K562 (cell line): ENCODE data around the gene NXF1. TPM values are rescaled to one million over a fixed set of nuclear protein-coding genes. Genes with fewer than 3 reads are reported as not detected.

Experiments
- ETS2 ChIP-seq: IDR thresholded peaks from 2 replicates; pipeline ENCODE4 v1.6.1; 2016; ENCODE audit warnings: borderline replicate concordance, missing genetic modification characterization, mild to moderate bottlenecking, moderate library complexity, missing compliant biosample characterization; ENCODE audit not compliant: poor library complexity, severe bottlenecking
- FOS ChIP-seq: IDR thresholded peaks from 3 replicates; pipeline ENCODE4 v1.6.1; 2011; ENCODE audit not compliant: insufficient read length; ENCODE audit errors: extremely low read depth
- NFE2L1 ChIP-seq: fragments of 450-650 bp; IDR thresholded peaks from 2 replicates; pipeline ENCODE4 v1.6.1; 2016; ENCODE audit warnings: missing genetic modification characterization, low read depth, mild to moderate bottlenecking, missing compliant biosample characterization, moderate library complexity, borderline replicate concordance
- POLR3A ChIP-seq: IDR thresholded peaks from 2 replicates; pipeline ENCODE4 v1.6.1; 2011; ENCODE audit warnings: borderline replicate concordance, mild to moderate bottlenecking, moderate library complexity; ENCODE audit not compliant: insufficient read length, insufficient read depth; ENCODE audit errors: extremely low read depth
- PPARD ChIP-seq: fragments of 250-450 bp; sonication (Bioruptor Pico); IDR thresholded peaks from 2 replicates; pipeline ENCODE4 v1.8.0; 2022; ENCODE audit warnings: inconsistent platforms, mild to moderate bottlenecking, moderate library complexity
- SNRNP70 ChIP-seq: fragments of 200-400 bp; formaldehyde crosslinking; optimal IDR thresholded peaks from 2 replicates; pipeline ENCODE3; 2017; ENCODE audit warnings: low read depth, low read length
- SOX6 ChIP-seq: fragments of 450-650 bp; IDR thresholded peaks from 2 replicates; pipeline ENCODE4 v1.6.1; 2014; ENCODE audit warnings: mild to moderate bottlenecking
- TGIF2 ChIP-seq: sonication (generic); formaldehyde crosslinking; IDR thresholded peaks from 2 replicates; pipeline ENCODE4 v1.8.1; 2022; ENCODE audit warnings: mild to moderate bottlenecking, missing genetic modification reagents, moderate library complexity
- ZNF253 ChIP-seq: fragments of 250-450 bp; sonication (Bioruptor Pico); conservative IDR thresholded peaks from 2 replicates; pipeline ENCODE4 v1.6.1; 2021; ENCODE audit warnings: mild to moderate bottlenecking
- ZNF586 ChIP-seq: fragments of 450-650 bp; formaldehyde crosslinking; conservative IDR thresholded peaks from 2 replicates; pipeline ENCODE4 v1.4.0; 2020; ENCODE audit warnings: mild to moderate bottlenecking, moderate library complexity
- polyA plus RNA-seq, 8 experiments: library from polyadenylated mRNA; depleted of rRNA in 4 of 8; stranded (reverse) in 5 of 8; unstranded in 3 of 8; fragments of >200 nt; fragmentation: Nextera tagmentation in 2 of 8; fragmentation: Illumina TruSeq in 1 of 8; extraction: Ambion mirVana in 2 of 8; extraction: Trizol in 1 of 8; gene quantifications; 2 replicates each; pipeline versions ENCODE4 v1.2.1 to v1.2.3, GENCODE V29; 2011 to 2014; ENCODE audit warnings: inconsistent platforms in 1 of 8, missing spikeins in 1 of 8
- total RNA-seq, 7 experiments: library from RNA; depleted of rRNA in 6 of 7; stranded (reverse); fragments of >200 nt in 6 of 7; fragmentation: Illumina TruSeq in 2 of 7; extraction: Trizol in 2 of 7; gene quantifications; 2 replicates each; pipeline versions ENCODE4 v1.2.1 to v1.2.3, GENCODE V29; 2011 to 2021; ENCODE audit warnings: low replicate concordance in 1 of 7
- TF ChIP-seq, protein P1 (sequence below): sonication (generic); formaldehyde crosslinking; IDR thresholded peaks from 2 replicates; pipeline ENCODE4 v1.8.1; 2023; ENCODE audit warnings: mild to moderate bottlenecking, missing genetic modification reagents
- TF ChIP-seq, protein P2 (sequence below): fragments of 250-450 bp; sonication (Bioruptor Pico); IDR thresholded peaks from 2 replicates; pipeline ENCODE4 v1.8.0; 2022; ENCODE audit warnings: moderate library complexity, mild to moderate bottlenecking, inconsistent platforms
- TF ChIP-seq, protein P3 (sequence below): sonication (generic); formaldehyde crosslinking; IDR thresholded peaks from 2 replicates; pipeline ENCODE4 v1.4.0; 2020; ENCODE audit warnings: mild to moderate bottlenecking, missing genetic modification reagents
- TF ChIP-seq, protein P4 (sequence below): fragments of 450-650 bp; IDR thresholded peaks from one replicate; pipeline ENCODE4 v1.6.1; 2018; ENCODE audit warnings: mild to moderate bottlenecking, moderate library complexity; ENCODE audit not compliant: partially characterized antibody
- TF ChIP-seq, protein P5 (sequence below): IDR thresholded peaks from 2 replicates; pipeline ENCODE4 v1.6.1; 2011; ENCODE audit warnings: borderline replicate concordance, low read depth, mild to moderate bottlenecking, moderate library complexity, low read length; ENCODE audit not compliant: insufficient read depth, poor library complexity, severe bottlenecking

NXF1 gene
- total and polyA plus RNA-seq, 9 of the 15 experiments (the other 6 are each of a cell fraction or from before 2014, with no cell fraction given), result 18.1 to 98.3 (median 35.8) TPM

DNA sequence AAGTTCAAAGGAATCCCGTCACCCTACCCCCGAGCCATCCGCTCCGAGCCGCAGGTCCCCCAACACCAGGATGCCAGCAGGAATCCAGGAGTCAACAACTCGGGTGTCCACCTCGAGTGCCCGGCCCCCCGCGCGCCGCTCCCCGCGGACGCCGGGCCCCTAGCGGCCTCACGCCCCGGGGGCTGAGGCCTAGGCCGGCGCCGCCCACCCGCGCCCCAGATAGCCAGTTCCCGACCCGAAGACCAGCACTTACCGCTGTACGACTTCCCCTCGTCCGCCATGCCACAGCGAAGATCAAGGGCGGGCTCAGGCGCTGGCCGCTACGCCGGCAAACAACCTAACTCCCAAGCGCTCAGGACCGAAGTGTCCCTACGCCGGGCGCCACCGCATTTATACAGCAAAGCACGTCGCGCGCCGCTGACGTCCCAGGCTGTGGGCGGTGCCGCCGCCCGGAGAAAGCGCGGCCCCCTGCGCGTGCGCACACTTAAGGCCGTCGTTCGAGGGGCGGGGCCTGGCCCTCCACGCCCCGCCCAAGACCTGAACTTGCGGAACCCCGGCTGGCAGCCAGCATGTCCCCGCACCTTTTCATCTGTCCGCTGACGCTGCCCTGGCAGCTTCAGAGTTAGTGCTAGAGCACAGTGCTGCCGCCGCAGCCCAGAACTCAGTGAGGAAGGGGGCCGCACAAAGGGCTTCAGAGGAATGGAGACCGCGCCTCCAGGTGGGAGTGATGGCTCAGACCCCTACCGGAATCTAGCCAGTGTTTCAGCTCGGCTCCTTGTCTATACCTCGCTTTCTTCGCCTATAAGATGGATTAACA lies at the start of gene NXF1 (continued):
- TF ChIP-seq, protein P1, sequence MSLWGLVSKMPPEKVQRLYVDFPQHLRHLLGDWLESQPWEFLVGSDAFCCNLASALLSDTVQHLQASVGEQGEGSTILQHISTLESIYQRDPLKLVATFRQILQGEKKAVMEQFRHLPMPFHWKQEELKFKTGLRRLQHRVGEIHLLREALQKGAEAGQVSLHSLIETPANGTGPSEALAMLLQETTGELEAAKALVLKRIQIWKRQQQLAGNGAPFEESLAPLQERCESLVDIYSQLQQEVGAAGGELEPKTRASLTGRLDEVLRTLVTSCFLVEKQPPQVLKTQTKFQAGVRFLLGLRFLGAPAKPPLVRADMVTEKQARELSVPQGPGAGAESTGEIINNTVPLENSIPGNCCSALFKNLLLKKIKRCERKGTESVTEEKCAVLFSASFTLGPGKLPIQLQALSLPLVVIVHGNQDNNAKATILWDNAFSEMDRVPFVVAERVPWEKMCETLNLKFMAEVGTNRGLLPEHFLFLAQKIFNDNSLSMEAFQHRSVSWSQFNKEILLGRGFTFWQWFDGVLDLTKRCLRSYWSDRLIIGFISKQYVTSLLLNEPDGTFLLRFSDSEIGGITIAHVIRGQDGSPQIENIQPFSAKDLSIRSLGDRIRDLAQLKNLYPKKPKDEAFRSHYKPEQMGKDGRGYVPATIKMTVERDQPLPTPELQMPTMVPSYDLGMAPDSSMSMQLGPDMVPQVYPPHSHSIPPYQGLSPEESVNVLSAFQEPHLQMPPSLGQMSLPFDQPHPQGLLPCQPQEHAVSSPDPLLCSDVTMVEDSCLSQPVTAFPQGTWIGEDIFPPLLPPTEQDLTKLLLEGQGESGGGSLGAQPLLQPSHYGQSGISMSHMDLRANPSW (CRISPR knock-in tag), result peak; percentile 93; the same call in 1 of the 2 replicates
- TF ChIP-seq, protein P2, sequence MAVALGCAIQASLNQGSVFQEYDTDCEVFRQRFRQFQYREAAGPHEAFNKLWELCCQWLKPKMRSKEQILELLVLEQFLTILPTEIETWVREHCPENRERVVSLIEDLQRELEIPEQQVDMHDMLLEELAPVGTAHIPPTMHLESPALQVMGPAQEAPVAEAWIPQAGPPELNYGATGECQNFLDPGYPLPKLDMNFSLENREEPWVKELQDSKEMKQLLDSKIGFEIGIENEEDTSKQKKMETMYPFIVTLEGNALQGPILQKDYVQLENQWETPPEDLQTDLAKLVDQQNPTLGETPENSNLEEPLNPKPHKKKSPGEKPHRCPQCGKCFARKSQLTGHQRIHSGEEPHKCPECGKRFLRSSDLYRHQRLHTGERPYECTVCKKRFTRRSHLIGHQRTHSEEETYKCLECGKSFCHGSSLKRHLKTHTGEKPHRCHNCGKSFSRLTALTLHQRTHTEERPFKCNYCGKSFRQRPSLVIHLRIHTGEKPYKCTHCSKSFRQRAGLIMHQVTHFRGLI (CRISPR knock-in tag), result no peak
- TF ChIP-seq, protein P3, sequence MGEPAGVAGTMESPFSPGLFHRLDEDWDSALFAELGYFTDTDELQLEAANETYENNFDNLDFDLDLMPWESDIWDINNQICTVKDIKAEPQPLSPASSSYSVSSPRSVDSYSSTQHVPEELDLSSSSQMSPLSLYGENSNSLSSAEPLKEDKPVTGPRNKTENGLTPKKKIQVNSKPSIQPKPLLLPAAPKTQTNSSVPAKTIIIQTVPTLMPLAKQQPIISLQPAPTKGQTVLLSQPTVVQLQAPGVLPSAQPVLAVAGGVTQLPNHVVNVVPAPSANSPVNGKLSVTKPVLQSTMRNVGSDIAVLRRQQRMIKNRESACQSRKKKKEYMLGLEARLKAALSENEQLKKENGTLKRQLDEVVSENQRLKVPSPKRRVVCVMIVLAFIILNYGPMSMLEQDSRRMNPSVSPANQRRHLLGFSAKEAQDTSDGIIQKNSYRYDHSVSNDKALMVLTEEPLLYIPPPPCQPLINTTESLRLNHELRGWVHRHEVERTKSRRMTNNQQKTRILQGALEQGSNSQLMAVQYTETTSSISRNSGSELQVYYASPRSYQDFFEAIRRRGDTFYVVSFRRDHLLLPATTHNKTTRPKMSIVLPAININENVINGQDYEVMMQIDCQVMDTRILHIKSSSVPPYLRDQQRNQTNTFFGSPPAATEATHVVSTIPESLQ (CRISPR knock-in tag), result peak; percentile 97
- no peak for TF ChIP-seq POLR3A
- no peak for TF ChIP-seq FOS
- TF ChIP-seq ZNF586 (CRISPR knock-in tag), result no peak
- TF ChIP-seq PPARD (CRISPR knock-in tag), result no peak
- no peak for TF ChIP-seq NFE2L1 (tag)
- TF ChIP-seq, protein P4, sequence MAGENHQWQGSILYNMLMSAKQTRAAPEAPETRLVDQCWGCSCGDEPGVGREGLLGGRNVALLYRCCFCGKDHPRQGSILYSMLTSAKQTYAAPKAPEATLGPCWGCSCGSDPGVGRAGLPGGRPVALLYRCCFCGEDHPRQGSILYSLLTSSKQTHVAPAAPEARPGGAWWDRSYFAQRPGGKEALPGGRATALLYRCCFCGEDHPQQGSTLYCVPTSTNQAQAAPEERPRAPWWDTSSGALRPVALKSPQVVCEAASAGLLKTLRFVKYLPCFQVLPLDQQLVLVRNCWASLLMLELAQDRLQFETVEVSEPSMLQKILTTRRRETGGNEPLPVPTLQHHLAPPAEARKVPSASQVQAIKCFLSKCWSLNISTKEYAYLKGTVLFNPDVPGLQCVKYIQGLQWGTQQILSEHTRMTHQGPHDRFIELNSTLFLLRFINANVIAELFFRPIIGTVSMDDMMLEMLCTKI, result no peak
- TF ChIP-seq, protein P5, sequence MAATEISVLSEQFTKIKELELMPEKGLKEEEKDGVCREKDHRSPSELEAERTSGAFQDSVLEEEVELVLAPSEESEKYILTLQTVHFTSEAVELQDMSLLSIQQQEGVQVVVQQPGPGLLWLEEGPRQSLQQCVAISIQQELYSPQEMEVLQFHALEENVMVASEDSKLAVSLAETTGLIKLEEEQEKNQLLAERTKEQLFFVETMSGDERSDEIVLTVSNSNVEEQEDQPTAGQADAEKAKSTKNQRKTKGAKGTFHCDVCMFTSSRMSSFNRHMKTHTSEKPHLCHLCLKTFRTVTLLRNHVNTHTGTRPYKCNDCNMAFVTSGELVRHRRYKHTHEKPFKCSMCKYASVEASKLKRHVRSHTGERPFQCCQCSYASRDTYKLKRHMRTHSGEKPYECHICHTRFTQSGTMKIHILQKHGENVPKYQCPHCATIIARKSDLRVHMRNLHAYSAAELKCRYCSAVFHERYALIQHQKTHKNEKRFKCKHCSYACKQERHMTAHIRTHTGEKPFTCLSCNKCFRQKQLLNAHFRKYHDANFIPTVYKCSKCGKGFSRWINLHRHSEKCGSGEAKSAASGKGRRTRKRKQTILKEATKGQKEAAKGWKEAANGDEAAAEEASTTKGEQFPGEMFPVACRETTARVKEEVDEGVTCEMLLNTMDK, result peak; percentile 63
- TF ChIP-seq ZNF253, result no peak
- peak; percentile 79 for TF ChIP-seq ETS2 (tag)
- peak; percentile 59 for TF ChIP-seq SOX6
- no peak for TF ChIP-seq SNRNP70
- peak; percentile 71; the same call in 1 of the 2 replicates for TF ChIP-seq TGIF2 (CRISPR knock-in tag)
